ENCODE results near the gene STK11. TPM values are rescaled to one million over a fixed set of nuclear protein-coding genes. Genes with fewer than 3 reads are reported as not detected.

The STK11 gene
- total RNA-seq, 1 experiment from 2014 or later, result 53.0 TPM

DNA sequence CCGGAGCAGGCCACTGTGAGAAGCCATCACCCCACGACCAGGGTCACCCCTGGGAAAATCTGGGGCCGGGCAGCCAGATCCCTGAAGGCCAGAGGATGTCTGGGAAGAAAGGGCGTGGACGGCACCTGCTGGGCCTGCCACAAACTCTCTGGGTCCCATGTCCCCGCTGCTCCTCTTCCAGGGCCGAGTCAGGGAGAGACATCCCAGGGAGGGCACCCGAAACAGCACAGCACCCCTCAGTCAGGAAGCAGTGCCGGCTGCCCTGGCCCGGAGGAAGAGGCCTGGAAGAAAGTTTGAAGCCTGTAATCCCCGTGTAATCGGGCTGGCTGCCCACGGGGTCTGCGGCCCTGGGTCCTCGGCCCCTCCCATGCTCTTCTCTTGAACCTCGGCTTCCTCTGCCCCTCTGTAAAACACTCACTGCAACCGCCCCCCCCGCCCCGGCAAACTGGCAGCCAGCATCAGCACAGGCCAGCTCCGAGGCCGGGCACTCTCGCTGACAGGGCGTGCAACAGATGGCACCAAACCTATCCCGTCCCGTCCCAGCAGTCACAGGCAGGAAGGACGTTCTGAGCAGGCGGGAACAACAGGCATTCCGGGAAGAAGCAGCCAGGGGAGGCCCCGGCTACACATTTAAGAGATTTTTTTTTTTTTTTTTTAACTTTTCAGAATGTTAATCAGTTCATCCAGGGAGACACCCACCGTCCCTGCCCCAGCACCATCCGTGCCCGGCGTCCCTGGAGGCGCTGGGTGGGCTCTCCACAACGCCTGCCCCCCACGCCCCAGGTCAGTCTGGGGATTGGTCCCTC lies 33.0 kb upstream of the STK11 start:
- no peaks in the 10 kb centered on the region for H3K9me2 ChIP-seq (ENCODE audit: insufficient read depth)
- no TSS peak for BruUV-seq (replicated peaks)
- H3K4me1 ChIP-seq (replicated peaks; ENCODE audit: insufficient read depth), result peaks cover 52% of the 10 kb centered on the region
- ChIA-PET POLR2A (ENCODE audit: unreplicated experiment) (interaction anchor here (0.6 kb wide), 1 partner anchor 10 kb away, joined by 9 read pairs; no protein-coding TSS in a partner anchor), CTCF (no interaction called here)
- no peak overlapping the region for H2AFZ ChIP-seq
- peaks cover 66% of the 10 kb centered on the region for H3F3A ChIP-seq (ENCODE audit: insufficient read depth, low read depth)
- H3K27ac ChIP-seq, result peak overlapping the region; percentile 84
- peak overlapping the region; percentile 78 for H3K4me3 ChIP-seq
- H3K9me3 ChIP-seq (ENCODE audit: insufficient read depth, low read depth), result no peaks in the 10 kb centered on the region
- no peaks in the 10 kb centered on the region for H3K27me3 ChIP-seq (ENCODE audit: insufficient read depth, low read depth)
- TF ChIP-seq, protein P1, sequence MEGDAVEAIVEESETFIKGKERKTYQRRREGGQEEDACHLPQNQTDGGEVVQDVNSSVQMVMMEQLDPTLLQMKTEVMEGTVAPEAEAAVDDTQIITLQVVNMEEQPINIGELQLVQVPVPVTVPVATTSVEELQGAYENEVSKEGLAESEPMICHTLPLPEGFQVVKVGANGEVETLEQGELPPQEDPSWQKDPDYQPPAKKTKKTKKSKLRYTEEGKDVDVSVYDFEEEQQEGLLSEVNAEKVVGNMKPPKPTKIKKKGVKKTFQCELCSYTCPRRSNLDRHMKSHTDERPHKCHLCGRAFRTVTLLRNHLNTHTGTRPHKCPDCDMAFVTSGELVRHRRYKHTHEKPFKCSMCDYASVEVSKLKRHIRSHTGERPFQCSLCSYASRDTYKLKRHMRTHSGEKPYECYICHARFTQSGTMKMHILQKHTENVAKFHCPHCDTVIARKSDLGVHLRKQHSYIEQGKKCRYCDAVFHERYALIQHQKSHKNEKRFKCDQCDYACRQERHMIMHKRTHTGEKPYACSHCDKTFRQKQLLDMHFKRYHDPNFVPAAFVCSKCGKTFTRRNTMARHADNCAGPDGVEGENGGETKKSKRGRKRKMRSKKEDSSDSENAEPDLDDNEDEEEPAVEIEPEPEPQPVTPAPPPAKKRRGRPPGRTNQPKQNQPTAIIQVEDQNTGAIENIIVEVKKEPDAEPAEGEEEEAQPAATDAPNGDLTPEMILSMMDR (conservative IDR thresholded peaks at IDR 0.05), result no peak
- TF ChIP-seq EZH2 (IDR thresholded peaks at IDR 0.05; ENCODE audit: low read depth), result no peak
- H3K4me2 ChIP-seq, result peak overlapping the region; percentile 99
- peak; percentile 42 to 58 for DNase-seq
- H3K36me3 ChIP-seq (ENCODE audit: low read depth), result no peaks in the 10 kb centered on the region
- H4K20me1 ChIP-seq (ENCODE audit: insufficient read depth), result 0 out of 2 replicates have a peak, but pooled peaks cover 9% of the 10 kb centered on the region
- intact Hi-C loops (cut with micrococcal nuclease; ENCODE audit: unreplicated experiment), result no loop called here
- peaks cover 63% of the 10 kb centered on the region for H3K79me2 ChIP-seq (ENCODE audit: low read depth)

DNA sequence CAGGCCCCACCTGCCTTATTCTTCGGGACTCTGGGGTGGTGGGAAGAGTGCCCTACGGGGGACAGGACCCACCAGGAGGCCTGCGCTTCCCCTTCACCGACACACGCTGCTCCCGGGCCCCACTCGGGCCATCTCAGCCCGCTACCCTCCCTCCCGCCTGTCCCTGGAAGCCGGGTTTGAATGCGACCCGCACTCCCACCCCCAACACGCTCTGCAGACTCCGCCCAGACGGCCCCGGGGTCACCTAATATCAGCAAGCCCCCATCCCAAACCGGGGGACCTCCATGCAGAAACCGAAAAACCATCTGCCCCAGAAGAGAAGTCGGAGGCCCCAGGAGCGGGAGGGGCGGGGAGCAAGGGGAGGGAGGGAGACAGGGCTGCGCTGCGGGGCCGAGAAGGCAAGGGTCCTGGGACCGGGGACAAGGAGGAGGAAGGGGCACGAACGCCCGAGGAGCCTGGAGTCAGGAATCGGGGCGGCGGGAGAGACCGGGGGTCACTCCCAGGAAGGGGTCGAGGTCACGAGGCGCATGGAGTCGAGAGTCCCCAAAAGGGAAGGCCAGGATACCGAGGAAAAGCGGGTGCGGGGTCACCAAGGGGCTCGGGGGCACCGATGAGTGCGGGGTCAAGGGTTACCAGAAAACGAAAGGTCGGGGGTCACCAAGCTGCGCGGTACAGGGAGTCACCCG lies 32.3 kb upstream of the STK11 start:
- H3K4me1 ChIP-seq (replicated peaks; ENCODE audit: insufficient read depth), result peaks cover 58% of the 10 kb centered on the region
- ChIA-PET CTCF (no interaction called here), POLR2A (ENCODE audit: unreplicated experiment) (no interaction called here)

More for the DNA sequence above, 32.3 kb upstream of the STK11 start:
- Histone ChIP-seq H3K27ac (peak overlapping the region; percentile 84), H3K9me2 (ENCODE audit: insufficient read depth) (no peaks in the 10 kb centered on the region), H2AFZ (no peak overlapping the region), H3K9me3 (ENCODE audit: insufficient read depth, low read depth) (no peaks in the 10 kb centered on the region), H3F3A (ENCODE audit: insufficient read depth, low read depth) (peaks cover 64% of the 10 kb centered on the region), H3K36me3 (ENCODE audit: low read depth) (no peaks in the 10 kb centered on the region), H3K4me2 (peak overlapping the region; percentile 99), H4K20me1 (ENCODE audit: insufficient read depth) (0 out of 2 replicates have a peak, but pooled peaks cover 9% of the 10 kb centered on the region), H3K4me3 (peak overlapping the region; percentile 78), H3K79me2 (ENCODE audit: low read depth) (peaks cover 56% of the 10 kb centered on the region), H3K27me3 (ENCODE audit: insufficient read depth, low read depth) (no peaks in the 10 kb centered on the region)
- TF ChIP-seq EZH2 (IDR thresholded peaks at IDR 0.05; ENCODE audit: low read depth), result no peak
- TF ChIP-seq, protein P1 (conservative IDR thresholded peaks at IDR 0.05), result no peak
- intact Hi-C loops (cut with micrococcal nuclease; ENCODE audit: unreplicated experiment), result no loop called here
- DNase-seq, result peak in 1 of 2 experiments; percentile 31
- BruUV-seq (replicated peaks), result TSS peak; percentile 19

Data from PC-9 (cell line).